ENCODE data around the gene GRAMD1C. TPM values are rescaled to one million over a fixed set of nuclear protein-coding genes. Genes with fewer than 3 reads are reported as not detected.

Gene GRAMD1C
- total RNA-seq, 2 experiments from 2014 or later, result 0.29 to 0.61 TPM

- Mint-ChIP-seq H3K27ac (no peak overlapping the region), H3K4me1 (ENCODE audit: low read depth) (peaks cover 13% of the 10 kb centered on the region)
Measured at GRCh38 chr3:113954091-113954685, 115.6 kb downstream of the GRAMD1C start.

GRCh38 chr3:113963879-113964278 lies 125.3 kb downstream of the GRAMD1C start:
- no peak overlapping the region for H3K27ac Mint-ChIP-seq
- H3K36me3 Mint-ChIP-seq (ENCODE audit: low read depth), result peaks cover 6% of the 10 kb centered on the region
- H3K4me1 Mint-ChIP-seq (ENCODE audit: low read depth), result peaks cover 4% of the 10 kb centered on the region
- no peaks in the 10 kb centered on the region for H3K27me3 Mint-ChIP-seq
- intact Hi-C loops (cut with micrococcal nuclease), result no loop called here
- no peak overlapping the region for H3K4me3 Mint-ChIP-seq
- H3K9me3 Mint-ChIP-seq, result no peaks in the 10 kb centered on the region
- POLR2A ChIA-PET, result no interaction called here
- no peak for TF ChIP-seq CTCF (IDR thresholded peaks at IDR 0.05)
- DNase-seq (no peak), ATAC-seq (no peak)
- CTCF ChIA-PET, result no interaction called here

More at GRCh38 chr3:113954091-113954685, 115.6 kb downstream of the GRAMD1C start:
- intact Hi-C loops (cut with micrococcal nuclease), result no loop called here
- no peak for TF ChIP-seq CTCF (IDR thresholded peaks at IDR 0.05)
- no peak for DNase-seq
- Mint-ChIP-seq H3K36me3 (ENCODE audit: low read depth) (peaks cover 11% of the 10 kb centered on the region), H3K9me3 (no peaks in the 10 kb centered on the region), H3K27me3 (peaks cover 4% of the 10 kb centered on the region), H3K4me3 (no peak overlapping the region)
- CTCF ChIA-PET, result interaction anchor here (1.0 to 1.5 kb wide), 3 partner anchors 12 to 110 kb away, joined by 3 to 6 read pairs (median 4); no protein-coding TSS in a partner anchor
- ATAC-seq, result no peak
- POLR2A ChIA-PET, result no interaction called here

GRCh38 chr3:113966172-113966571 lies 127.6 kb downstream of the GRAMD1C start:
- Mint-ChIP-seq H3K4me1 (ENCODE audit: low read depth) (peaks cover 4% of the 10 kb centered on the region), H3K9me3 (no peaks in the 10 kb centered on the region), H3K36me3 (ENCODE audit: low read depth) (peaks cover 2% of the 10 kb centered on the region), H3K27ac (no peak overlapping the region), H3K27me3 (no peaks in the 10 kb centered on the region), H3K4me3 (no peak overlapping the region)
- ChIA-PET POLR2A (no interaction called here), CTCF (no interaction called here)
- intact Hi-C loops (cut with micrococcal nuclease), result no loop called here
- no peak for ATAC-seq
- no peak for DNase-seq
- no peak for TF ChIP-seq CTCF (IDR thresholded peaks at IDR 0.05)

GRCh38 chr3:113968986-113969385 lies 130.4 kb downstream of the GRAMD1C start:
- H3K27me3 Mint-ChIP-seq, result no peaks in the 10 kb centered on the region
- no peak for TF ChIP-seq CTCF (IDR thresholded peaks at IDR 0.05)
- CTCF ChIA-PET, result interaction anchor here (0.6 kb wide), 1 partner anchor 258 kb away, joined by 3 read pairs; no protein-coding TSS in a partner anchor
- no peak overlapping the region for H3K27ac Mint-ChIP-seq
- H3K9me3 Mint-ChIP-seq, result peaks cover 19% of the 10 kb centered on the region
- POLR2A ChIA-PET, result no interaction called here
- H3K4me3 Mint-ChIP-seq, result no peak overlapping the region
- peaks cover 12% of the 10 kb centered on the region for H3K36me3 Mint-ChIP-seq (ENCODE audit: low read depth)
- ATAC-seq (no peak), DNase-seq (no peak)
- peaks cover under 1% of the 10 kb centered on the region for H3K4me1 Mint-ChIP-seq (ENCODE audit: low read depth)
- intact Hi-C loops (cut with micrococcal nuclease), result no loop called here

- Mint-ChIP-seq H3K27me3 (no peaks in the 10 kb centered on the region), H3K9me3 (peaks cover 14% of the 10 kb centered on the region), H3K36me3 (ENCODE audit: low read depth) (peaks cover 42% of the 10 kb centered on the region), H3K4me3 (no peak overlapping the region), H3K27ac (no peak overlapping the region), H3K4me1 (ENCODE audit: low read depth) (no peaks in the 10 kb centered on the region)
- no peak for TF ChIP-seq CTCF (IDR thresholded peaks at IDR 0.05)
- ChIA-PET CTCF (no interaction called here), POLR2A (no interaction called here)
- ATAC-seq, result no peak
- intact Hi-C loops (cut with micrococcal nuclease), result no loop called here
- no peak for DNase-seq
Measured at GRCh38 chr3:113977822-113978221, 139.2 kb downstream of the GRAMD1C start.
